Hepatocyte (in vitro differentiated cells): ENCODE measurements around the gene ADAMTS13.

Experiments
- EZH2 ChIP-seq: fragments of 200-600 bp; sonication (generic); IDR thresholded peaks from 2 replicates; pipeline ENCODE4 v1.6.1; 2016; ENCODE audit warnings: antibody characterized with exemption, mild to moderate bottlenecking, borderline replicate concordance
- TF ChIP-seq, protein P1 (sequence below): fragments of 200-600 bp; sonication (generic); IDR thresholded peaks from 2 replicates; pipeline ENCODE4 v1.5.1; 2016; ENCODE audit warnings: antibody characterized with exemption, mild to moderate bottlenecking; ENCODE audit not compliant: poor library complexity

DNA sequence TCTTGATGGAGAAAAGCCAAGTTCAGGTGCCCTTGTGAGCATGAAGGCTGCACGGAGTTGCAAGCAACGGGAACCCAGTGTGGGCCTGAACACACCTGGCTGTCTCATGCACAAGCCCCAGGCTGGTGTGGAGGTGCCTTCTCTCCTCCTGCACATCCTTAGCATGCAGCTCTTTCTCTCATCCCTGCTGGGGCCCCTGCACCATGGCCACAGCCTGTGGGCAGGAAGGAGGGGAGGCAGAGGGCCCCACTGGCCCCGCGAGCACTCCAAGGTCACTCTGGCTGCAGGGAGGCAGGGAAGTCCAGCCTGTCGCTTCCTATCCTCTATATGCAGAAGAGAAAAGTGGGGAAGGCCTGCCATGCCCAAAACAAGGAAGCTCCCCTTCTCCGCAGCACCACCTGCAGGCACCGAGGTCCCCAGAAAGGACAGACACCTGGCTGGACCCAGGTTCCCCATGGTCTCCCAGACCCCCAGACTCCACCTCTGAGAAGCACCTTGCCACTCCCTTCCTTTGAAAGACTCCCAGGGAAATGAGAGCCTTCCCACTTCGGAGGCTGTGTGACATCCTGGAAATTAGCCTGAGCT, 27.4 kb upstream of the ADAMTS13 start:
- no peak for TF ChIP-seq EZH2
- TF ChIP-seq, protein P1, sequence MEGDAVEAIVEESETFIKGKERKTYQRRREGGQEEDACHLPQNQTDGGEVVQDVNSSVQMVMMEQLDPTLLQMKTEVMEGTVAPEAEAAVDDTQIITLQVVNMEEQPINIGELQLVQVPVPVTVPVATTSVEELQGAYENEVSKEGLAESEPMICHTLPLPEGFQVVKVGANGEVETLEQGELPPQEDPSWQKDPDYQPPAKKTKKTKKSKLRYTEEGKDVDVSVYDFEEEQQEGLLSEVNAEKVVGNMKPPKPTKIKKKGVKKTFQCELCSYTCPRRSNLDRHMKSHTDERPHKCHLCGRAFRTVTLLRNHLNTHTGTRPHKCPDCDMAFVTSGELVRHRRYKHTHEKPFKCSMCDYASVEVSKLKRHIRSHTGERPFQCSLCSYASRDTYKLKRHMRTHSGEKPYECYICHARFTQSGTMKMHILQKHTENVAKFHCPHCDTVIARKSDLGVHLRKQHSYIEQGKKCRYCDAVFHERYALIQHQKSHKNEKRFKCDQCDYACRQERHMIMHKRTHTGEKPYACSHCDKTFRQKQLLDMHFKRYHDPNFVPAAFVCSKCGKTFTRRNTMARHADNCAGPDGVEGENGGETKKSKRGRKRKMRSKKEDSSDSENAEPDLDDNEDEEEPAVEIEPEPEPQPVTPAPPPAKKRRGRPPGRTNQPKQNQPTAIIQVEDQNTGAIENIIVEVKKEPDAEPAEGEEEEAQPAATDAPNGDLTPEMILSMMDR = no peak
